ENCODE results near the gene IL23R.

DNA sequence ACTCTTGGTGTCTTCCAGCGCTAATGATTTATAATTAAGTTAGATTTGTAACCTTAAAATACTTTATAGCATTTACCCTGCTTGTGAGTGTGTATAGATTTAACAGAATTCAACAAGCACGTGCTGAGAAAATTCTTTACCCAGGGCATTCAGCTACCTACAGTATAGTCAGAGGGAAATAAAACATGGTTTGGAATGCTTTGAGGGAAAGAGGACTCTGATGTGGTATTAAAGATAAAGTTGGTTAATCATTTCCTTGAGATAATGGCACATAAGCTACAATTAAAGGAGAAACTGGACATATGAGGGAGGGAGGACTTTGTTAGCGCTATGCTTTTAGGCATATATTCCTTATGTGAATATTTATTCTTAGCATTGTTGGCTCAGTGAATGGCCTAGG lies 115.0 kb downstream of the IL23R start:
- no peak for TF ChIP-seq POLR2AphosphoS5 (IDR thresholded peaks at IDR 0.05; ENCODE audit: low read depth, low read length)
- TF ChIP-seq EP300 (IDR thresholded peaks at IDR 0.05; ENCODE audit: borderline replicate concordance in 1 of 2, low read depth in 1 of 2, low read length in 1 of 2) = no peak
- TF ChIP-seq, protein P1, sequence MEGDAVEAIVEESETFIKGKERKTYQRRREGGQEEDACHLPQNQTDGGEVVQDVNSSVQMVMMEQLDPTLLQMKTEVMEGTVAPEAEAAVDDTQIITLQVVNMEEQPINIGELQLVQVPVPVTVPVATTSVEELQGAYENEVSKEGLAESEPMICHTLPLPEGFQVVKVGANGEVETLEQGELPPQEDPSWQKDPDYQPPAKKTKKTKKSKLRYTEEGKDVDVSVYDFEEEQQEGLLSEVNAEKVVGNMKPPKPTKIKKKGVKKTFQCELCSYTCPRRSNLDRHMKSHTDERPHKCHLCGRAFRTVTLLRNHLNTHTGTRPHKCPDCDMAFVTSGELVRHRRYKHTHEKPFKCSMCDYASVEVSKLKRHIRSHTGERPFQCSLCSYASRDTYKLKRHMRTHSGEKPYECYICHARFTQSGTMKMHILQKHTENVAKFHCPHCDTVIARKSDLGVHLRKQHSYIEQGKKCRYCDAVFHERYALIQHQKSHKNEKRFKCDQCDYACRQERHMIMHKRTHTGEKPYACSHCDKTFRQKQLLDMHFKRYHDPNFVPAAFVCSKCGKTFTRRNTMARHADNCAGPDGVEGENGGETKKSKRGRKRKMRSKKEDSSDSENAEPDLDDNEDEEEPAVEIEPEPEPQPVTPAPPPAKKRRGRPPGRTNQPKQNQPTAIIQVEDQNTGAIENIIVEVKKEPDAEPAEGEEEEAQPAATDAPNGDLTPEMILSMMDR (IDR thresholded peaks at IDR 0.05) = no peak
- TF ChIP-seq, protein P2, sequence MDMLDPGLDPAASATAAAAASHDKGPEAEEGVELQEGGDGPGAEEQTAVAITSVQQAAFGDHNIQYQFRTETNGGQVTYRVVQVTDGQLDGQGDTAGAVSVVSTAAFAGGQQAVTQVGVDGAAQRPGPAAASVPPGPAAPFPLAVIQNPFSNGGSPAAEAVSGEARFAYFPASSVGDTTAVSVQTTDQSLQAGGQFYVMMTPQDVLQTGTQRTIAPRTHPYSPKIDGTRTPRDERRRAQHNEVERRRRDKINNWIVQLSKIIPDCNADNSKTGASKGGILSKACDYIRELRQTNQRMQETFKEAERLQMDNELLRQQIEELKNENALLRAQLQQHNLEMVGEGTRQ (IDR thresholded peaks at IDR 0.05; ENCODE audit: borderline replicate concordance, low read depth, low read length) = no peak

Measured in SK-N-SH (cell line).